Osteoblast (primary cell): Measurements from ENCODE around the gene MAPKAPK3. TPM values are rescaled to one million over a fixed set of nuclear protein-coding genes. Genes with fewer than 3 reads are reported as not detected.

Source experiments
- DNase-seq: peaks from one replicate; pipeline ENCODE4 v3.0.0; 2011; ENCODE audit warnings: low spot score, mixed read lengths; ENCODE audit not compliant: insufficient read length; ENCODE audit errors: missing footprints
- H2AFZ ChIP-seq: 2 replicates; pipeline ENCODE4 v1.6.0; 2011; ENCODE audit warnings: mild to moderate bottlenecking, low read length
- H3K27ac ChIP-seq: 2 replicates; pipeline ENCODE4 v1.5.1; 2011; ENCODE audit warnings: mild to moderate bottlenecking, low read depth, low read length, moderate library complexity
- H3K27me3 ChIP-seq: 2 replicates; pipeline ENCODE4 v1.6.0; 2012; ENCODE audit warnings: mild to moderate bottlenecking, control low read depth, inconsistent platforms, low read length, moderate library complexity; ENCODE audit not compliant: insufficient read depth
- H3K36me3 ChIP-seq: 2 replicates; pipeline ENCODE4 v1.5.1; 2011; ENCODE audit warnings: mild to moderate bottlenecking, low read length, control low read depth, moderate library complexity; ENCODE audit not compliant: insufficient read depth
- H3K4me1 ChIP-seq: 2 replicates; pipeline ENCODE4 v1.5.1; 2011; ENCODE audit warnings: mild to moderate bottlenecking, low read length, control low read depth, moderate library complexity; ENCODE audit not compliant: insufficient read depth
- H3K4me2 ChIP-seq: 2 replicates; pipeline ENCODE4 v1.6.0; 2011; ENCODE audit warnings: mild to moderate bottlenecking, low read length; ENCODE audit not compliant: insufficient read depth
- H3K4me3 ChIP-seq: fragments of 200-600 bp; sonication (generic); 3 replicates; pipeline ENCODE4 v1.5.1; 2012; ENCODE audit warnings: mild to moderate bottlenecking, low read length, inconsistent platforms; ENCODE audit not compliant: insufficient read depth
- H3K79me2 ChIP-seq: 2 replicates; pipeline ENCODE4 v1.6.0; 2012; ENCODE audit warnings: mild to moderate bottlenecking, low read length, control low read depth, inconsistent platforms; ENCODE audit not compliant: insufficient read depth
- H3K9me3 ChIP-seq: 2 replicates; pipeline ENCODE4 v1.5.1; 2011; ENCODE audit warnings: low read depth, low read length, control low read depth
- H4K20me1 ChIP-seq: 2 replicates; pipeline ENCODE4 v1.6.0; 2012; ENCODE audit warnings: mild to moderate bottlenecking, low read length, control low read depth; ENCODE audit not compliant: insufficient read depth
- total RNA-seq: library from RNA; depleted of rRNA; stranded (reverse); fragments of >200 nt; gene quantifications from 2 replicates; pipeline ENCODE4 v1.2.3, GENCODE V29; 2012
- TF ChIP-seq, protein P1 (sequence below): IDR thresholded peaks from 2 replicates; pipeline ENCODE4 v1.5.1; 2011; ENCODE audit warnings: mild to moderate bottlenecking, low read depth, low read length, moderate library complexity; ENCODE audit errors: extremely low read depth

Gene MAPKAPK3
- total RNA-seq, 1 donor, result 56.5 TPM

DNA sequence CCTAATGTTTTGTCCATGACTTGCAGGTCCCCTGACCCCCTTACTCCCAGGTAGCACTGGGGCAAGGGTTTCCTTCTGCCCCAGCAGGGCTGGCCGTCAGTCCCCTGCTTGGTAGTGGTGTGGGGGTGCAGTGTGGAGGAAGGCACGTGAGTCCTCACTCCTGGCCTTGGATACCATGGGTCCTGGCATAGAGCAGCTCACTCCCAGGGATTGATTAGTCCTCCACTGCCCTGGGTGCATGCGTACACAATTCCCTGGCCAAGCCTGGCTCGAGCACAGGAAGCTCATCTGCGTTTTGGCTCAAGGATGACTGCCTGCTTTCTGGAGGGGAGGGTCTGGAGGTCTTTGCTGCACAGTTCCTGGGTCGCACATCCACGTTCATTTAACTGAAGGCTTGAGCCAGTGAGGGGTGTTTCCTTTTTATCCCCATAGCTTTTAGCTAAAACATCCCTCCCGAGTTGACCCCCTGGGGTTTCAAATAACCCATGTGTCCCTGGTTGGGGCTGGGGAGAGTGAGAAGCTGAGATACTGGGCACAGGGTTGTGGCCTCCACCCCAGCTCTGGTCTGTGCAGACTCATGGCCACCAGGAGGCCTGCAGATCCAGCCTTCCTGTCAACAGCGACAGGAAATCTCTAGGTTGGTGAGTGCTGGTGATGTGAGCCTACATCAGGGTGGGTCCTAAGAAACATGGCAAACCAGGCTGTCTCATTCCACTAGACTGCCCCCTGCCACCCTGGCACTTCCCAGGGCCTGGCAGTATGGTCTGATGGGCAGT is 36.1 kb upstream of the MAPKAPK3 start:
- TF ChIP-seq, protein P1, sequence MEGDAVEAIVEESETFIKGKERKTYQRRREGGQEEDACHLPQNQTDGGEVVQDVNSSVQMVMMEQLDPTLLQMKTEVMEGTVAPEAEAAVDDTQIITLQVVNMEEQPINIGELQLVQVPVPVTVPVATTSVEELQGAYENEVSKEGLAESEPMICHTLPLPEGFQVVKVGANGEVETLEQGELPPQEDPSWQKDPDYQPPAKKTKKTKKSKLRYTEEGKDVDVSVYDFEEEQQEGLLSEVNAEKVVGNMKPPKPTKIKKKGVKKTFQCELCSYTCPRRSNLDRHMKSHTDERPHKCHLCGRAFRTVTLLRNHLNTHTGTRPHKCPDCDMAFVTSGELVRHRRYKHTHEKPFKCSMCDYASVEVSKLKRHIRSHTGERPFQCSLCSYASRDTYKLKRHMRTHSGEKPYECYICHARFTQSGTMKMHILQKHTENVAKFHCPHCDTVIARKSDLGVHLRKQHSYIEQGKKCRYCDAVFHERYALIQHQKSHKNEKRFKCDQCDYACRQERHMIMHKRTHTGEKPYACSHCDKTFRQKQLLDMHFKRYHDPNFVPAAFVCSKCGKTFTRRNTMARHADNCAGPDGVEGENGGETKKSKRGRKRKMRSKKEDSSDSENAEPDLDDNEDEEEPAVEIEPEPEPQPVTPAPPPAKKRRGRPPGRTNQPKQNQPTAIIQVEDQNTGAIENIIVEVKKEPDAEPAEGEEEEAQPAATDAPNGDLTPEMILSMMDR, result no peak
- no peaks in the 10 kb centered on the region for H4K20me1 ChIP-seq
- H3K36me3 ChIP-seq, result peaks cover 31% of the 10 kb centered on the region
- DNase-seq, result peak; percentile 56
- no peak overlapping the region for H3K27ac ChIP-seq
- H3K79me2 ChIP-seq, result no peaks in the 10 kb centered on the region
- no peaks in the 10 kb centered on the region for H3K4me1 ChIP-seq
- no peak overlapping the region for H2AFZ ChIP-seq
- no peaks in the 10 kb centered on the region for H3K9me3 ChIP-seq
- no peak overlapping the region for H3K4me2 ChIP-seq
- H3K4me3 ChIP-seq, result no peak overlapping the region
- no peaks in the 10 kb centered on the region for H3K27me3 ChIP-seq

DNA sequence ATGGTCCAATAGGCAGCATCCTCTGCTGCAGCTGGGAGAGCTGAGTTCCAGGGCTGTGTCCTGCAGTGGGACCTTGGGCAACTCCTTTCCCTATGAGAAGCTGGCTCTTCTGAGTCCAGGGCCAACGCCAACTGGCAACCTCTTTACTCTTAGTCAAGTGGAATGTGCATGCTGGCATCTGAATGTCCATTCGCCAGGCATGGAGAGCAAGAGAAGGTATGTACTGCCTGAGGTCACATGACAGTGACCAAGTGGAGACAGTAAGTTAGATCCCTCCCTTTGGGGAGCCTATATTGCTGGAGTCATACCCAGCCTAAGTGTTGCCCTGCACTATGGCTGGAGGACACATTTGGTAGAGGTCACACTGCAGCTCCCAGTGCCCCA is 35.5 kb upstream of the MAPKAPK3 start:
- H3K79me2 ChIP-seq, result no peaks in the 10 kb centered on the region
- no peak overlapping the region for H3K4me3 ChIP-seq
- no peak for DNase-seq
- no peaks in the 10 kb centered on the region for H3K4me1 ChIP-seq
- no peak overlapping the region for H3K27ac ChIP-seq
- H3K4me2 ChIP-seq, result no peak overlapping the region
- peaks cover 31% of the 10 kb centered on the region for H3K36me3 ChIP-seq
- no peaks in the 10 kb centered on the region for H3K9me3 ChIP-seq
- H4K20me1 ChIP-seq, result no peaks in the 10 kb centered on the region
- H3K27me3 ChIP-seq, result no peaks in the 10 kb centered on the region
- TF ChIP-seq, protein P1, result no peak
- no peak overlapping the region for H2AFZ ChIP-seq

DNA sequence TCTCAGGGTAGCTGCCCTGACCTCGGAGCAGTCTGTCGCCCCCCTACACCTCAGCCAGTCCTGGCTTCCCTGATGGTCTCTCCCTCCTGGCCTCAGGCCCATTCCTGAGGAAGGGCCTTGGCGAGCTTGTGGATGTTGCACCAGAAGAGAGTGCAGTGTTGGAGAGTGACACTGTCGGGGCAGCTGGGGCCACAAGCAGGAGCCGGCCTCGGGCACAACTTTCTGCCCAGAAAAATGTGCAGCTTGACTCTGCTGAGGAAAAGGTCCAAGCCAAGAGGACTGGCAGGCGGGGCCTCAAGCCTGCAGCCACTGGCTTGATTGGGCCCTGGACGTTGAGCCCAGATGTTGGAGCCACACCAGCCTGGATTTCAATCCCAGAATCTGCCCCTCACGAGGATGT is 34.9 kb upstream of the MAPKAPK3 start:
- Histone ChIP-seq H3K27me3 (no peaks in the 10 kb centered on the region), H3K4me2 (no peak overlapping the region), H4K20me1 (no peaks in the 10 kb centered on the region), H3K36me3 (peaks cover 26% of the 10 kb centered on the region), H3K9me3 (no peaks in the 10 kb centered on the region), H3K79me2 (no peaks in the 10 kb centered on the region), H2AFZ (no peak overlapping the region), H3K27ac (no peak overlapping the region), H3K4me3 (no peak overlapping the region), H3K4me1 (peaks cover 2% of the 10 kb centered on the region)
- TF ChIP-seq, protein P1, result no peak
- peak; percentile 11 for DNase-seq

DNA sequence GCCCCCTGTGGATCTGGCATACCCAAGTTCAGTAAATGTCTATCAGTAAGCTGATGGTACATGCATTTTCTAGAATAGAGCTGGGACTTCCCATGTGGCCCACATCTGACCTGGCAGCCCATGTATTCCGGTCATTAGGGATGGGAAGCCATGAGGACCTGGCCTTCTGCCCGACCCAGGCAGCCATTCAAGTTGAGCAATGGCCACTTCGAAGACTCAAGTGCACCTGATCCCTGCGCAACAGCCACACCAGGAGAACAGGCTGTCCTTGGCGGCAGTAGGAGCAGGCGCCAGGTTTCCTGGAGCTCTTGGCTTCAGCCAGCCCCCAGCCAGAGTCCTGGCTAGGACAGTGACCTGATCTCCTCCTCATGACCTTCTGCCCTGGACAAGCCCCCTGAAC is 33.1 kb upstream of the MAPKAPK3 start:
- peak; percentile 32 for DNase-seq

More for the DNA sequence above, 33.1 kb upstream of the MAPKAPK3 start:
- Histone ChIP-seq H3K36me3 (peaks cover 15% of the 10 kb centered on the region), H3K9me3 (no peaks in the 10 kb centered on the region), H4K20me1 (no peaks in the 10 kb centered on the region), H3K27ac (no peak overlapping the region), H3K4me3 (no peak overlapping the region), H2AFZ (no peak overlapping the region), H3K27me3 (no peaks in the 10 kb centered on the region), H3K4me2 (no peak overlapping the region), H3K79me2 (no peaks in the 10 kb centered on the region), H3K4me1 (peaks cover 17% of the 10 kb centered on the region)
- TF ChIP-seq, protein P1, result no peak
